Epithelial cell of prostate (primary cell): ENCODE data around the gene PLCL1.

ENCODE experiments used
- DNase-seq: peaks from one replicate; pipeline ENCODE4 v3.0.0-alpha.2; 2011; ENCODE audit warnings: low read depth, low spot score
- H3K27ac ChIP-seq: fragments of 450-650 bp; 2 replicates; pipeline ENCODE4 v1.5.1; 2017; ENCODE audit warnings: mild to moderate bottlenecking

PLCL1 gene

GRCh38 chr2:197804049-197804757 lies at the start of gene PLCL1:
Gene PLCL1, plus strand, starts transcription at chr2:197804593.
- DNase-seq: peak; percentile 54
- H3K27ac ChIP-seq: no peak within 1 kb of the TSS

GRCh38 chr2:197759013-197759412 lies 45.4 kb upstream of the PLCL1 start:
- DNase-seq: no peak
- no peak overlapping the region for H3K27ac ChIP-seq

GRCh38 chr2:197759625-197760292 lies 44.6 kb upstream of the PLCL1 start:
- no peak overlapping the region for H3K27ac ChIP-seq
- DNase-seq: no peak

- H3K27ac ChIP-seq: no peak overlapping the region
- DNase-seq: no peak
Observed at GRCh38 chr2:197760293-197760657, 44.1 kb upstream of the PLCL1 start.

- no peak for DNase-seq
- H3K27ac ChIP-seq: no peak overlapping the region
Observed at GRCh38 chr2:197777823-197778407, 26.5 kb upstream of the PLCL1 start.

- no peak overlapping the region for H3K27ac ChIP-seq
Observed at GRCh38 chr2:197779261-197779660, 25.1 kb upstream of the PLCL1 start.

GRCh38 chr2:197782126-197782525 lies 22.3 kb upstream of the PLCL1 start:
- no peak for DNase-seq

More at GRCh38 chr2:197779261-197779660, 25.1 kb upstream of the PLCL1 start:
- DNase-seq: no peak

GRCh38 chr2:197784956-197785941 lies 19.1 kb upstream of the PLCL1 start, which contains the start of gene BOLL:
Gene BOLL, minus strand, starts transcription at chr2:197785319. Its CDS starts 3,469 bp downstream, at chr2:197781850.
- no peak within 1 kb of the TSS for H3K27ac ChIP-seq
- no peak for DNase-seq

More at GRCh38 chr2:197782126-197782525, 22.3 kb upstream of the PLCL1 start:
- H3K27ac ChIP-seq: no peak overlapping the region

GRCh38 chr2:197786010-197786877 lies 18.1 kb upstream of the PLCL1 start:
- DNase-seq: no peak
- H3K27ac ChIP-seq: no peak overlapping the region

- DNase-seq: no peak
- H3K27ac ChIP-seq: no peak overlapping the region
Observed at GRCh38 chr2:197793456-197793855, 10.9 kb upstream of the PLCL1 start.

GRCh38 chr2:197795277-197795676 lies 9.1 kb upstream of the PLCL1 start:
- H3K27ac ChIP-seq: no peak overlapping the region
- no peak for DNase-seq

- no peak overlapping the region for H3K27ac ChIP-seq
- DNase-seq: no peak
Observed at GRCh38 chr2:197798187-197798586, 6.2 kb upstream of the PLCL1 start.

GRCh38 chr2:197799068-197799467 lies 5.3 kb upstream of the PLCL1 start:
- DNase-seq: no peak

GRCh38 chr2:197800091-197800490 lies 4.3 kb upstream of the PLCL1 start:
- DNase-seq: no peak
- no peak overlapping the region for H3K27ac ChIP-seq

More at GRCh38 chr2:197799068-197799467, 5.3 kb upstream of the PLCL1 start:
- H3K27ac ChIP-seq: no peak overlapping the region

- no peak overlapping the region for H3K27ac ChIP-seq
- DNase-seq: no peak
Observed at GRCh38 chr2:197801033-197801432, 3.4 kb upstream of the PLCL1 start.

GRCh38 chr2:197803033-197803444 lies 1.4 kb upstream of the PLCL1 start:
- no peak for DNase-seq
- H3K27ac ChIP-seq: no peak overlapping the region

- no peak for DNase-seq
- no peak overlapping the region for H3K27ac ChIP-seq
Observed at GRCh38 chr2:197804758-197805714, 643 bp downstream of the PLCL1 start.
